HepG2 (cell line): Measurements from ENCODE around the gene NKAIN4. TPM values are rescaled to one million over a fixed set of nuclear protein-coding genes. Genes with fewer than 3 reads are reported as not detected.

Experiments
- FOXK2 ChIP-seq: fragments of 450-650 bp; IDR thresholded peaks from 2 replicates; pipeline ENCODE4 v1.6.1; 2016
- IRF1 ChIP-seq: sonication (generic); formaldehyde crosslinking; IDR thresholded peaks from 2 replicates; pipeline ENCODE4 v1.4.0; 2020; ENCODE audit warnings: low read depth, mild to moderate bottlenecking, missing genetic modification reagents
- MATR3 ChIP-seq: sonication (generic); formaldehyde crosslinking; IDR thresholded peaks from 2 replicates; pipeline ENCODE4 v1.4.0; 2020; ENCODE audit warnings: missing genetic modification reagents
- MED1 ChIP-seq: sonication (generic); formaldehyde crosslinking; IDR thresholded peaks from 2 replicates; pipeline ENCODE4 v1.4.0; 2020; ENCODE audit warnings: missing genetic modification reagents
- MTA3 ChIP-seq: sonication (generic); formaldehyde crosslinking; IDR thresholded peaks from 2 replicates; pipeline ENCODE4 v1.4.0; 2020; ENCODE audit warnings: missing genetic modification reagents
- NAIF1 ChIP-seq: sonication (generic); formaldehyde crosslinking; IDR thresholded peaks from 2 replicates; pipeline ENCODE4 v1.5.0; 2020; ENCODE audit warnings: mild to moderate bottlenecking, missing genetic modification reagents, borderline replicate concordance
- PLSCR1 ChIP-seq: sonication (generic); formaldehyde crosslinking; IDR thresholded peaks from 2 replicates; pipeline ENCODE4 v1.5.0; 2020; ENCODE audit warnings: missing genetic modification reagents, mild to moderate bottlenecking, borderline replicate concordance
- POLR2A ChIP-seq, 2 experiments: IDR thresholded peaks; 2 replicates each; pipeline ENCODE4 v1.6.1; 2011; ENCODE audit warnings: low read depth in 2 of 2, low read length in 2 of 2, mild to moderate bottlenecking in 1 of 2, moderate library complexity in 1 of 2; ENCODE audit not compliant: insufficient read depth in 1 of 2
- POLR2G ChIP-seq: fragments of 200-400 bp; formaldehyde crosslinking; IDR thresholded peaks from 2 replicates; pipeline ENCODE4 v1.6.1; 2018; ENCODE audit warnings: mild to moderate bottlenecking, low read depth, low read length, moderate library complexity
- RNF2 ChIP-seq: fragments of 450-650 bp; conservative IDR thresholded peaks from 2 replicates; pipeline ENCODE4 v1.6.1; 2016; ENCODE audit warnings: low read depth
- SPEN ChIP-seq: sonication (generic); formaldehyde crosslinking; IDR thresholded peaks from 2 replicates; pipeline ENCODE4 v1.5.1; 2020; ENCODE audit warnings: low read depth, mild to moderate bottlenecking, missing genetic modification reagents
- TAF15 ChIP-seq: fragments of 200-400 bp; formaldehyde crosslinking; IDR thresholded peaks from one replicate; pipeline ENCODE4 v1.6.1; 2018; ENCODE audit warnings: mild to moderate bottlenecking, low read depth, low read length; ENCODE audit not compliant: poor library complexity, severe bottlenecking
- TOE1 ChIP-seq: sonication (generic); formaldehyde crosslinking; IDR thresholded peaks from 2 replicates; pipeline ENCODE4 v1.4.0; 2020; ENCODE audit warnings: mild to moderate bottlenecking, missing genetic modification reagents
- ZHX2 ChIP-seq, 2 experiments: sonication (generic) in 1 of 2; formaldehyde crosslinking in 1 of 2; IDR thresholded peaks; 2 replicates each; pipeline versions ENCODE4 v1.6.1 to v1.9.0; 2014 to 2022; ENCODE audit warnings: antibody characterized with exemption in 1 of 2, borderline replicate concordance in 1 of 2, inconsistent platforms in 1 of 2, low read depth in 1 of 2, missing genetic modification reagents in 1 of 2
- ZNF646 ChIP-seq: sonication (generic); formaldehyde crosslinking; IDR thresholded peaks from 2 replicates; pipeline ENCODE4 v1.9.0; 2021; ENCODE audit warnings: mild to moderate bottlenecking, missing genetic modification reagents
- polyA plus RNA-seq, 8 experiments: library from polyadenylated mRNA; depleted of rRNA in 3 of 8; stranded (reverse) in 7 of 8; unstranded in 1 of 8; fragments of >200 nt; fragmentation: Illumina TruSeq in 4 of 8; extraction: Trizol in 4 of 8; gene quantifications; 2 replicates each; pipeline versions ENCODE4 v1.2.1 to v1.2.3, GENCODE V29; 2011 to 2016; ENCODE audit warnings: low read depth in 4 of 8, missing spikeins in 1 of 8, mixed read lengths in 1 of 8; ENCODE audit not compliant: insufficient read depth in 1 of 8
- total RNA-seq, 5 experiments: library from RNA; depleted of rRNA; stranded (reverse); fragments of >200 nt; fragmentation: Illumina TruSeq; extraction: Trizol; gene quantifications; 2 replicates each; pipeline ENCODE4 v1.2.3, GENCODE V29; 2016; ENCODE audit warnings: low read depth in 1 of 5

NKAIN4 gene
- total and polyA plus RNA-seq, 2 of the 13 experiments (the other 11 are each of a cell fraction or from before 2014, with no cell fraction given), result not detected

- TF ChIP-seq MATR3 (CRISPR knock-in tag), result no peak
- TF ChIP-seq TOE1 (CRISPR knock-in tag), result no peak
- TF ChIP-seq MED1 (CRISPR knock-in tag), result 0 out of 2 replicates have a peak, but pooled peaks have one; percentile 38
- TF ChIP-seq POLR2A (IDR thresholded peaks at IDR 0.05; ENCODE audit: insufficient read depth in 1 of 2, low read depth in 2 of 2, low read length in 2 of 2), result peak; percentile 2 to 56; a peak in 2 of 4 replicates
- TF ChIP-seq SPEN (CRISPR knock-in tag), result 0 out of 2 replicates have a peak, but pooled peaks have one; percentile 38
- TF ChIP-seq TAF15, result no peak
- TF ChIP-seq IRF1 (CRISPR knock-in tag), result no peak
- TF ChIP-seq NAIF1 (CRISPR knock-in tag), result no peak
- TF ChIP-seq ZNF646 (CRISPR knock-in tag), result no peak
- TF ChIP-seq PLSCR1 (CRISPR knock-in tag), result no peak
- no peak for TF ChIP-seq FOXK2
- no peak for TF ChIP-seq RNF2
- no peak for TF ChIP-seq ZHX2 (IDR thresholded peaks at IDR 0.05; ENCODE audit: low read depth)
- TF ChIP-seq ZHX2 (CRISPR knock-in tag; IDR thresholded peaks at IDR 0.05; ENCODE audit: borderline replicate concordance), result no peak
- TF ChIP-seq MTA3 (CRISPR knock-in tag), result no peak
- TF ChIP-seq POLR2G, result peak; percentile 44; the same call in 1 of the 2 replicates
Observed at GRCh38 chr20:63290677-63291472, 36.6 kb upstream of the NKAIN4 start (continued).
